Putamen (tissue), 1 donor: Measurements from ENCODE around the gene COL11A2.
"Not testable (repeated sequence)": the region's sequence is repeated elsewhere in the genome, so short reads cannot be mapped to it uniquely, and the experiment has no call there.

Source experiments
- DNase-seq: peaks from one replicate; pipeline ENCODE4 v3.0.0-alpha.2; 2016; ENCODE audit warnings: low spot score

COL11A2 gene

GRCh38 chr6:33192105-33192646 lies at the start of gene COL11A2:
COL11A2 (minus strand) TSS chr6:33192467; CDS start chr6:33192240, 227 bp downstream.
- DNase-seq, result no peak

DNA sequence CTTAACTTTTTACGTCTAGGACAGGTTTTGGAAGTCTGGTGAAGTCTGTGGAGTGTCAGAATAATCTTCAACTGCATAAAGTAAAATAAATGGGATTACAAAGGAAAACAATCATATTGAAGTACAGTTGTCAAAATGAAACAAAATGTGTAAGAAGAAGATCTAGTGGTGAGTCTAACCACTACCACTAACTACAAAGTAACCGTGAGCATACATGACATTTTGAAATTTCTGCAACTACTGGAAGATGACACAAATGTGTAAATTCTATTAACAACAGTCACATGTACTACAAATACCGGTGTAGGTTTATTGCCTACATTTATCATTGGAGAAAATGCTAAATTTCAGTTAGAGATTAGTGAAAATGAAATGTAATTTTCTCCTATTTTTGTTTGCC lies 49.7 kb upstream of the COL11A2 start:
- DNase-seq, result no peak

GRCh38 chr6:33237741-33238140 lies 45.5 kb upstream of the COL11A2 start:
- DNase-seq, result no peak

DNA sequence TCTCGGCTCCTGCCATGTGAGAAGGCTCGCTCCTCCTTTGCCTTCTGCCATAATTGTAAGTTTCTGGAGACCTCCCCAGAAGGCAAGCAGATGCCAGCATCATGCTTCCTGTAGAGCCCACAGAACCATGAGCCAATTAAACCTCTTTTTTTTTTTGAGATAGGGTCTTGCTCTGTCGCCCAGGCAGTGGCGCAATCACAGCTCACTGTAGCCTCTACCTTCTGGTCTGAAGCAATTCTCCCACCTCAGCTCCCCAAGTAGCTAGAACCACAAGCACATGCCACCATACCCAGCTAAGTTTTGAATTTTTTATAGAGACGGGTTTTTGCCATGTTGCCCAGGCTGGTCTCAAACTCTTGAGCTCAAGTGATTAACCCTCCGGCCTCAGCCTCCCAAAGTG lies 44.6 kb upstream of the COL11A2 start:
- no peak for DNase-seq

DNA sequence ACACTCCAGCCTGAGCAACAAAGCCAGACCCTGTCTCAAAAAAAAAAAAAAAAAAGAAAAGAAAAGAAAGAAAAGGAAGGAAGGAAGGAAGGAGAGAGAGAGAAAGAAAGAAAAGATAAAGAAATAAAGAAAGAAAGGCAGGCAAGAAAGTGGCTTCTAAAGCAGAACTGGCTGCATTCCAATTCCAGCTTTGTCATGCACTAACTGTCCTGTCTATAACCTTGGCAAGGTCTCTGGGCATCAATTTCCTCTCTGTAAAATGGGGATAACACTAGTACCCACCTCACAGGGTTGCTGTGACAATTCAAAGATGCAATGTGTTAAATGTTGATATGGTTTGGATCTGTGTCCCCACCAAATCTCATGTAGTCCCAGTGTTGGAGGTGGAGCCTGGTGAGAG lies 44.1 kb upstream of the COL11A2 start:
- no peak for DNase-seq

DNA sequence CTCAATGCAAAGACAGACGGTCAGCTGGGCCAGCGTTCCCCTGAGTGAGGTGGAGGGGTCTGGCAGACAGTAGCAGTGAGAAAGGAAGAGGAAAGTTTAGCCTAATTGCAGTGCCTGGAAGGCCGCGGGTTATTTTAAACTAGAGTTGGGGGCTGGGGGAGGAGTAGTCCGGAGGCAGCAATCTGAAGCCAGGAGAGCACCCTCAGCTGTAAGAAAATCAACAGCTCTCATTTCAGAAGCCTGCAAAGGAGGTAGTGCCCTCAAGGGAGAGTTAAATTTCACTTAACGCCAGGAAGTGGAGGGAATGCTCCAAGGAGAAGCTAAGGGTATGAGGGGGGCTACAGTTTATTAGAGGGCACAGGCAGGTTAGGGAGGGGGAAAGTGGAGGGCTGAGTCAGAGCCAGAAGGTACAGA lies 43.0 kb upstream of the COL11A2 start:
- no peak for DNase-seq

- not testable (repeated sequence) for DNase-seq
These were observed 34.3 kb upstream of the COL11A2 start for GRCh38 chr6:33226503-33227120.

- DNase-seq, result no peak
These were observed 25.4 kb upstream of the COL11A2 start for GRCh38 chr6:33217681-33218080.

- no peak for DNase-seq
These were observed 25.0 kb upstream of the COL11A2 start for GRCh38 chr6:33217246-33217645.

DNA sequence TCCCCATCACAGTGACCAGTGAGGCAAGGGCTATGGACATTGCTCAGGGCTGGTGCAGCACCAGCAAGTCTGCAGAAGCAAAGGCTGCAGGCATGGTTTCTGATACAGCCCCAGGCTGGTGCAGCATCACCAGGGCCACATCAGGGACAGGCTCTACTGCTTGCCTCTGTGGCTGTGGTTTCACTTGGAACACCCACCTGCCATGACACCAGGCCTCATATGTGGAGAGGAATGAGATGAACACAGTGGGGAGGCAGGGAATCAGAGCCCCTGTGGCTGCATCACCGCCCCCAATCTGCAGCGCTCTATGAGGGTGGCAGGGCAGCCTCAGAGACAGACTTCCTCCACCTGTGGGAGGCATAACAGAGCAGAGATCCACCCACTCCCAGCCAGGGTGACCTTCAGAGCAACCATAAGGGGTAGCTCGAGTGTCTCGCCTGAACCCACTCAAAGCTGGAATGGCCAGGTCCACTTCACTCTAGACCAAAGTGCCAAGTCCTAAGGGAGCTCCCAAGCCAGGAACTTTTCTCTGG lies 23.9 kb upstream of the COL11A2 start:
- no peak for DNase-seq

- no peak for DNase-seq
These were observed 23.2 kb upstream of the COL11A2 start for GRCh38 chr6:33215271-33216116.

GRCh38 chr6:33213989-33214335 lies 21.7 kb upstream of the COL11A2 start:
- DNase-seq, result no peak

DNA sequence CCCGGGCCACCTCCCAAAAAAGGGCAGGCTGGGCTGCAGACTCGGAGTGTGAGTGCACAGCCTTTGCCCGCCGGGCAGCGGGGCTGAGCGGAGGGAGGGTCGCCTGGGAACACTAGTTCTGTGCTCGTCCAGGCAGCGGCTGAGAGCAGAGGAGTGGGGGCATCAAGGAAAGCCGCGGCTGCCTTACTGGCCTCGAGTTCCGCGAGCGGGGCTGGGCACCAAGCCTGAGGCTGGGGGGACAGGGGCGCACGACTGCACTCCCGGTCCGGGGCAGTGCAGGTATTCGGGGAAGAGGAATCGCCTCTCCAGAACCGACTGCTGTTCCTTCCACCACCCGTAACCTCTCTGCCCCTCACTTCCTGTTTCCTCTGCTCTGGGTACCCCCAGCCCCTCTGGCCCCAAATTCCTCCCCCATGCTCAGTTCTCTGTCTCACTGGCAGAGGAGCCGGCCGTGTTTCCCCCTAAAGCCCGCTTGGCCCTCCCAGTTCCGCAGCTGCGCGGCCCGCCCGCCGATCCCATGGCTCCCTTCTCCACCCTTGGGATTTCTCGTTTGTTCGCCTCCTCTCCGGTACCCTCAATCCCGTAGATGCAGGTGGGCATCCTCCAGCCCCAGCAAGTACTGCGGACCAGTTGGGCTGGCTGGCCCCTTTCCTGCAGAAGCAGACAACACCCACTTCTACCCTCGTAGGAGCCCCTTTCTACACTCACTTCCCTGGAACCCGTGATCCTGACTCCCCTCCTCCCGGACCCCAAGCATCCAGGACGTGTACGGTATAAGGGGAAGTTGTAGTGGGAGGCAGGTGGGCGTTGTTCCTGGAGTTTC lies 21.1 kb upstream of the COL11A2 start:
- DNase-seq, result no peak

DNA sequence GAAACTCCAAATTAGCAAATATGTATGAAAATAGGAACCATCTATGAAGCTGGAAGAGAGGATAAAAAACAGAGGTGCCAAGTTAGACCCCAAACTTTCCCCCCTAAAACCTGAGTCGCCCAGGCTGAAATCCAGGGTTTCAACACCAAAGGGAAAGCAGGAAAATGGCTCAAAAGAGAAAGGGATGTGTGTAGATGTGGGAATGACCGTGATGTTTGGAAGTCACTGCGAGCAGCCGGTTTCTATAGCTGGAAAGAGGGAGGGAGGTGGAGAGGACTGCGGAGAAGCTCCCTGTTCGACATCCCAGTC lies 20.5 kb upstream of the COL11A2 start:
- no peak for DNase-seq

- DNase-seq, result no peak
These were observed 19.6 kb upstream of the COL11A2 start for GRCh38 chr6:33211666-33212422.

- DNase-seq, result no peak
These were observed 18.9 kb upstream of the COL11A2 start for GRCh38 chr6:33211136-33211535.

GRCh38 chr6:33209856-33210255 lies 17.6 kb upstream of the COL11A2 start:
- DNase-seq, result no peak

DNA sequence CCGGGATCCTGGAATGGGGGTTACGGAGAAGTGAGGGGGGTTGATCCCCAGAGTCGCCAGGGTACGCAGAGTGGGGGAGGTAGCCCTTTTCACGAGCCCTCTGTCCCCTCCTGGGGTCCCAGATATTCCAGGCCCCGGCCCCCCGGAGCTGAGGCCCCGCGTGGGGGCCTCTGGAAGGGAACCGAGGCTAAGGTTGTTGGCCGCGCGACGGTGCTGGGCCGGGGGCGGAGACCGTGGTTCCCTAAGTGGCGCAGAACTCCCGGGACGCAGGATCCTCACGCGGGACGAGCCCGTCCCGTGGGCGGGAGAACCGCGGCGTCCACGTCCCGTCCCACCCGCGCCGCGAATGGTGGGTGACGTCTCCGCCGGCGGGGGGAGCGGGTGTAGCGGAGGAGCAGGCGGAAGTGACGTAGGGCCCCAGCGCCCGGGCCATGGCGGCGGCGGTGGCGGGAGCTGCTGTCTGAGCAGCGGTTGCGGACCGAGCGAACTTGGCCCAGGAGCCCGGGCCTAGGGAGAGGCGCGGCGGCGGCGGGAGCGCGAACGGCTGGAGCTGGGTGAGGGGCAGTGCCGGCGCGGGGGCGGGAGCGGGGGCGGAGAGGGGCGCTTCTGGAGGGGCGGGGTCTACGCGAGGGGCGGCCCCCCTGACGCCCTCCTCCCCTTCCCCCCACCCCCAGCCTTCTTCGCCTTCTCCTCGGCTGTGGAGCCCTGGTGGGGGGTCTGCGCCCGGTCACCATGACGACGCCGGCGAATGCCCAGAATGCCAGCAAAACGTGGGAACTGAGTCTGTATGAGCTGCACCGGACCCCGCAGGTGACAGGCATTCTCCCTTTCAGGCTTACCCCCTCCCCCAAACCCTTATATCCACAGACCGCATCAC lies 16.1 kb upstream of the COL11A2 start, which contains the start of gene RING1:
Gene RING1, plus strand, starts transcription at position 410 of the 877 bp plus-strand sequence. Its CDS starts 323 bp downstream, at position 733.
- peak; percentile 89 for DNase-seq

GRCh38 chr6:33207552-33208090 lies 15.4 kb upstream of the COL11A2 start:
- DNase-seq, result no peak

GRCh38 chr6:33206864-33207551 lies 14.7 kb upstream of the COL11A2 start:
- no peak for DNase-seq
